ENCODE data around the gene DDX10.

GRCh38 chr11:108966978-108967377 lies 302.1 kb downstream of the DDX10 start:
- TF ChIP-seq CTCF (conservative IDR thresholded peaks at IDR 0.05; ENCODE audit: low read depth, low read length) (no peak), EZH2 (IDR thresholded peaks at IDR 0.05; ENCODE audit: borderline replicate concordance, low read depth, low read length, poor library complexity, severe bottlenecking) (no peak)

All from A673 (cell line).